GM18858 (cell line): Measurements from ENCODE around the gene SYNE3.

ENCODE experiments used
- ATAC-seq: cut with Tn5 transposase; IDR thresholded peaks from one replicate; pipeline ENCODE4 v1.9.1; 2021; ENCODE audit not compliant: unreplicated experiment

Gene SYNE3

GRCh38 chr14:95509495-95509894 is 7.0 kb downstream of the SYNE3 start:
- no peak for ATAC-seq

DNA sequence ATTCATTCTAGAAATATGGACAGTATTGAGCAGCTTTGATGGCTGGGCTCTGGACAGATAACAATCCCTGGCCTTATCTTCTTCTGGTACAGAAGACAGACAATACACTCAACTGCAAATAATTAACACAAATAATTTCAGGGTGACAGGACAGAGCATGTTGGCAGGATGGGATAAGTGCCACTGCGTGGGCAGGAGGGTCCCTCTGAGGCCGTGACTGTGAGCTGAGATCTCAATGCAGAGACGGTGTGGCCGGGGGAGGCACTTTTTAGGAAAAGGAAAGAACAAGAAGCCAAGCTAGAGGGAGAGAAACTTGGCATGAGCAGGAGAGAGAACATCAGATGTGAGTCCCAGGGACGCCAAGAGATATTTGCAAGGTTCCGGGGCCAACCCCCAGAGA is 8.1 kb downstream of the SYNE3 start:
- no peak for ATAC-seq

DNA sequence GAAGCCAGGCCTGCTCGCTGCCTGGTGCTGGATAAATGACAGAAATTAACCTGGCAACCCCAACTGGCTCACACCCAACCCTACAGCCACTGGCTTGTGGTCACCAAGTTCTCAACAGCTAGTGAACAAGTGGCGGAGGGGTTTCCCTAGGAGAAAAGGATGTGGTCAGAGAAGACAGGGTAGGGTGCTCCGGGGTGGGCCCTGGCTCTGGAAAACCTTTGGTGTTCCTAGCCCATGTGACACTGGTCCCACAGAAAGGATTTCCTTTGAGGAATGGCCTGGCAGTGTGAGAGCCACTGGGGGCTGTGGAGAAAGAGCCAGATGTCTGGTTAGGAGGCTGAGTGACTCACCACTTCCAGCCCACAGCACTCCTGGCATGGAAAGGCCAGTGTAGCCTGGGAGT is 8.7 kb downstream of the SYNE3 start:
- no peak for ATAC-seq

DNA sequence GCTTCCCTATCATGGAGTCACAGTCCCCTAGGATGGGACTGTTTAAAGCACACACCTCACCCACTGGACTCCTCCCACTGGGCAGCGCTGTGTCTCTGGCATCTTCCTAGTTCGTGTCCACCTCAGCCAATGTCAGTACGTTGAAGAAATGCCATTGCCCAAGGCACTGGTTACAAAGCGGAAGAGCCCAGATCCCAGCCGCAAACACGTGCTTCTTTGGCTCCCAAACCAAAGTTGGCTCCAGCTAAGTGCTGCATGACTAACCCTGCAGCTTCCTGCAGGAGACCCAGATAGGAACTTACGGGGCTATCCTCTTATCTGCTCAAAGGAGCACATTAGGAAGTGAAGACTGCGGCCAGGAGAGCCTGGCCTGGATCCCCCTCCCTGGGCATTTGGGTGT is 9.3 kb downstream of the SYNE3 start:
- no peak for ATAC-seq

DNA sequence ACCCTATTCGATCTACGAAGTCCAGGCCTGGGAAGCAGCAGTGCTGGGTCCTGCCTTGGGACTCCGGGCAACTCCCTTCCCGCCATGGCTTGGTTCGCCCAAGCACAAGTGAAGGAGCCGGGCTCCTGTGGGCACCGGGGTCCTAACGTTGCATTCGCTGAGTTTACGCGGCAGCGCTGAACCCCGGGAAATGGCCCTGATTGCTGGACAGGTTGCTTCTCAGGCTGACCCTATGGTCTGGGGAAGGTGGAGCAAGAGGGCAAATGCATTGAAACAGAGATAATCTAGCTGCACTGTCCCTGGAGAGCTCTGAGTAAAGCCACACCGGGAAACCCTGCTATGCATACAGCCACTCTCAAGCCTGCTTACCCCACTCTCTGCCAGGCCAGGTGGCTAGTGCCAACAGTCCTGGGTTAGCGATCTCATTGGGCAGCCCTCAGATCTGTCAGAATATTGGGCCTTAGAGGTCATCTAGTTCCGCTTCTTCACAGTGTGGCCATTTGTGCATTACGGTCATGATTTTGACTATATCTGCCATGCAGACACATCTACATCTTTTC is 11.3 kb downstream of the SYNE3 start:
- no peak for ATAC-seq

DNA sequence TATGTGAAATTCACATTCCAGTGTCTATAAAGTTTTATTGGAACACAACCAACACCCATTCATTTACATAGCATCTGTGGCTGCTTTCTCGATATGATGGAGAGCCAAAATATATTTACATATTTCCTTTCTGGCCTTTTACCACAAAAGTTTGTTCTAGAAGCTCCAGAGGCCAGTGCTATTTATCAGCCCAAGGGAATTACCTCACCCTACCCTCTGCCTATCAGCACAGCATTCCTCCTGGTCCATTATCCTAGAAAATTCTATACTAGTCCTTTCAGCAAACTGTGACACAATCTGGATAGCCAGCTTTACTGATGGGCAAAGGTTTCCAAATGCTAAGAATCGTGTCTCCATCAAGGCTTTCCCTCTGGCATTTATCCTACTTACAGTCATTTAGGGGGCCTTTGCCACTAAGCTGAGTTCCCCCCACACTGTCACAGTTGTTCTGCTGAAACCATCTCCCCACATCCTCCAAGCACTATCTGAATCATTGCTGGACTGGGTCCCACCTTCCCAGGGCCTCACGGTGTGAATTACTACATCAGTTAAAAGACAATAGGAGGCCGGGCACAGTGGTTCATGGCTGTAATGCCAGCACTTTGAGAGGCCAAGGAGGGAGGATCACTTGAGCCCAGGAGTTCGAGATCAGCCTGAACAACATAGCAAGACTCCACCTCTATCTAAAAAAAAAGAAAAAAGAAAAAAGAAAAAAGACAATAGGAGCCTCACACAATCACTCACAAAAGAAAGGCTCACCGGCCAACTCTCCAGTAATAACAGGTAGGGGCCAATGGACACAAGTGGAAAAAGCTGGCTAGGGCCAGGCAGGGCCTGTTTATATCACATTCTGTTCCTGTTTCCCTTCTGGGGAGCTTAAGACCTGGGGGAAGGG is 12.1 kb downstream of the SYNE3 start:
- ATAC-seq: no peak

DNA sequence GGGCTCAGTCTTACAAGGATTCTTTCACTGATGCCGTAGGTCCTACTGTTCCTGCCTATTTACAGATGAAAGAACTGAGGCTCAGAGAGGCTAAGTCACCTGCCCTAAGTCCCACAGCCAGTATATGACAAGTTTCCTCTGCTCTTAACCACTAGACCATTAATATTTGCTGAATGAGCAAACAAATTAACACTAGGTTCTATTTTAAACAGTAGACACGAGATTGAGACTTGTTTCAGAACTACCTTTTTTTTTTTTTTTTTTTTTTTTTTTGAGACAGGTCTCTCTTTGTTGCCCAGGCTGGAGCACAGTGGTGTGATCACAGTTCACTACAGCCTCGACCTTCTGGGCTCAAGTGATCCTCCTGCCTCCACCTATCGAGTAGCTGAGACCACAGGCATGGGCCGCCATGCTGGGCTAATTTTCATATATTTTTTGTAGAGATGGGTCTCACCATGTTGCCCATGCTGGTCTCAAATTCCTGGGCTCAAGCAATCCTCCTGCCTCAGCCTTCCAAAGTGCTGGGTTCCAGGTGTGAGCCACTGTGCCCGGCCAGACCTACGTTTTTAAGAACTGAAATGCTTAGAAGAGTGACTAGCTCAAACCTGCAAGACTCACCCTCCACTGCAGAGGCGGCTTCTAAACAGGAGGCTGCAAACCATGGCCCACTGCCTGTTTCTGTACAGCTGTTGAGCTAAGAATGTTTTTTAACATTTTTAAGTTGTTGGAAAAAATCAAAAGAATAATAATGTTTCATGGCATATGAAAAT is 12.9 kb downstream of the SYNE3 start:
- ATAC-seq: peak; percentile 54

- ATAC-seq: no peak
Measured at GRCh38 chr14:95502381-95502950, 14.0 kb downstream of the SYNE3 start.

DNA sequence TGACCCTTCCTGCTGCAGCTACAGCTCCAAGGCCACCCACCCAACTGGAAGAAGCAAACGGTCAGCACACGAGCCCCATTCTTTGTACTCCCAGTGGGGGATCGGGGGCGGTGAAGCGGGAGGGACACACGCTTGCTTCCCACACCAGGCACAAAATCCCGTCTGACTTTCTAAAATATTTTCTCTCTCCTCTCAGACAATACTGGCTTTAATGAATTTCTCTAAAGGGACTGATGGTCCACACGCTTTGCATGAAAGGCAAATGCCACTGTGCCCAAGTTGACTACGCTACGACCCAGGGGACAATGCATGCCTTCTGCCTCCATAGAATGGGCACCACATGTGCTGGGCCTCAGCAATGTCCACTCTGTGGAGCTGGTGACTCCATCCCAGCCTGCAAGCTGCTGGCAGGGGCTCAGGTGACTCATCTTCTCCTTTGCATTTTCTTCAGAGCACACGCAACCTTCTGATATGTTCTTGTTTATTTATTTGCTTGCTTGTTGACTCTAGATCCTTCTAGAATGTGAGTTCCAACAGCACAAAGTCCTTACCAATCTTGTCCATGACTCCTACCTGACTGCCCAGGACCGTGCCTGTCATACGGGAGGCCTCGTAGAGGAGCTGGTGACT is 15.6 kb downstream of the SYNE3 start:
- ATAC-seq: no peak

GRCh38 chr14:95500201-95500681 is 16.2 kb downstream of the SYNE3 start:
- ATAC-seq: no peak

DNA sequence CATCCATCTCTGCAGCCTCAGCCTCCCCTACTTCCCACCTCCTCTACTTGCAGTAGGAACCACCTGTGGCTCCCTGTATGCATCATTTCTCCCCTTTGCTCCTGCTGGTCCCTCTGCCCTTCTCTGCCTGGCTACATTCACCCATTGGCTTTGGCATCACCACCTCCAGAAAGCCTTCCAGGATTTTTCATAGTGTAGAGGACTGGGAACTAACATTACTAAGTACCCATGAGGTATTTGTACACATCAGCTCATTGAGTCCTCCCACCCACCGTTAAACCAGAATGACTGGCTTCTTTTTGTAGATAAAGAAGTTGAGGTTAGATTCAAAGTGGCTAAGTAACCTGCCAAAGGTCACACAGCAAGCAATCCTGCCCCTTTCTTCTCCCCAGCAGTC is 17.1 kb downstream of the SYNE3 start:
- no peak for ATAC-seq

GRCh38 chr14:95498622-95499353 is 17.7 kb downstream of the SYNE3 start:
- no peak for ATAC-seq

DNA sequence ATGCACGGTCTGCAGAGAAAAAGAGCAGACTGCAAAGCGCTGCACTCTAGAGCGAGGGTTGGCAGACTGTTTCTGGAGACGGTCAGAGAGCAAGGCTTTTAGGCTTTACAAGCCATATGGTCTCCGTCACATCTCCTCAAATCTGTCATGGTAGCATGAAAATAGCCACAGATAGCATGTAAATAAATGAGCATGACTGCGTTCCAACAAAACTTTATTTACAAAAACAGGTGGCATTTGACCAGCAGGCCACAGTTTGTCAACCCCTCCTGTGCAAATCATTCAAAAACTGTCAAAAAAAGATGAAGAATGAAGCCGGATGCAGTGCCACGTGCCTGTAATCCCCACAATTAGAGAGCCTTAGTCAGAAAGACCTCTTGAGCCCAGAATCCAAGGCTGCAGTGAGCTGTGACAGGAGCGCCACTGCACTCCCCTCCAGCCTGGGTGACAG is 18.9 kb downstream of the SYNE3 start:
- ATAC-seq: no peak

- ATAC-seq: no peak
Measured at GRCh38 chr14:95496690-95497259, 19.7 kb downstream of the SYNE3 start.

DNA sequence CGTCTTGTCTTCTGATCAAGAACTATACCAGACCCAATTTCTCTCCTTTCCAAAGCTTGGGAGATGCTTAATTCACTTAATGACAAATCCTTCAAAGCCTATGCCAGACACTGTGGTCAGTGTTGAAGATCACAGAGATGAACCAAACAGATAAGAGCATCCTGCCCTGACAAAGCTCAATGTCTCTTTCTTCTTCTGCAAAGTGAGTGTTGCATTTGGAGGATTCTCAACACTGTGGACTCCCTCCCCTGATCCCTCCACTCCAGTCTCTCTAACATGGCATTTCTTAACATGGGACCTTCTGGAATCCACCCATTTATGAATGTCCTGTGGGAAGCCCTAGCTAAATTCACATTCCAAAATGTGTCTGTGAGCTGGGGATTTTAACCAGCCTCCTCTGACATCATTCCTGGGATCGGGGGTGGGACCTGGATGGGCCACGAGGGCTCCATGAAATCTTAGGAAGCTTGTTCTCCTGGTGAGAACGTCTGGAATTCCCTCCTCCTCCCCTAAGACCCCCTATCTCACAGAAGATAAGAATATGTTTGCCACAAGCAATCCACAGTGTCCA is 20.3 kb downstream of the SYNE3 start:
- ATAC-seq: no peak

DNA sequence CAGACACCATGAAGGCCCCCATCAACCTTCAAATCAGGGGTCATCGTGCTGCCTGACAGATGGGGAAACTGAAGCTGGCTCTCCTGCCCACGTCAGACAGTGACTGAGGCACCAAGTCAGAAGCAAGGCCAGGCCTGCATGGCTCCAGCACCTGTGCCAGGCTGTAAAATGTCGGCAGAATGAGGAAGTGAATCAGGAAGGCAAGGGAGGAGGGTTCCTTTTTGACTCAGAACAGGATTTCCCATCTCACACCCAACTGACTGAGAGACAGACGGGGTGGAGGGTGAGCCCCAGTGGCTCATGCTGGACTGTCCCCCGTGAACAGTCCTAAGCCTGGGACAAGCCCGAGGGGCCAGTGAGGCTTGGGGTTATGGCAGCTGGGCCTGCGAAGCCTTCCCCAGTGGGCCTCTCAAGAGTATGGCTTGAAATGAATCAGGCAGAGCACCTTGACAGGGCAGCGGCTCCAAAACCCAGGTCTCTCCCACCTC is 20.9 kb downstream of the SYNE3 start:
- ATAC-seq: peak; percentile 87

GRCh38 chr14:95495076-95495475 is 21.4 kb downstream of the SYNE3 start:
- ATAC-seq: no peak

GRCh38 chr14:95494456-95494855 is 22.0 kb downstream of the SYNE3 start:
- no peak for ATAC-seq

DNA sequence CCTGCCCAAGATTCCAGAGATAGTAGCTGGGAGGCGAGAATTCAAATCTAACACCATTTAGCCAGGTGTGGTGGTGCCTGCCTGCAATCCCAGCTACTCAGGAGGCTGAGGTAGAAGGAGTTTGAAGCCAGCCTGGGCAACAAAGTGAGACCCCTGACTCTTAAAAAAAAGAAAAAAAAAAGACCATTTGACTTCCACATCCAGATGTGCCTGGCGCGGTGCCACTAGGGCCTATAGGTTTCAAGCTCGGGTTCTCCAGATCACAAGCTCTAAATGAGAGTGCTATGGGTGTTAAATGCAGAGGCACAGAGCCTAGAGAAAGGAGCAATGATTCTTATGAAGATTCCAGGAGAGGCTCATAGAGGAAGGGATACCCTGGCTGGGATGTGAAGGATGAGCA is 22.5 kb downstream of the SYNE3 start:
- no peak for ATAC-seq
